ENCODE measurements around the gene TBXAS1. TPM values are rescaled to one million over a fixed set of nuclear protein-coding genes. Genes with fewer than 3 reads are reported as not detected.

The TBXAS1 gene
- 1 to 10 TPM in 5 of 6 donors, under 1 TPM in 1; 0.57 to 4.2 (median 2.5) TPM for polyA plus RNA-seq (ENCODE audit: low read depth in 6 of 6)

- peak within 1 kb of the TSS; percentile 35 to 78 (median 63) for H3K4me3 Mint-ChIP-seq
- H3K36me3 Mint-ChIP-seq: peaks cover 0 to 14% of the 10 kb centered on the region in 2 donors
- H3K27ac Mint-ChIP-seq: peak within 1 kb of the TSS; percentile 23 to 86 (median 74)
- H3K9me3 Mint-ChIP-seq: peaks cover 2 to 15% (median 9%) of the 10 kb centered on the region in 7 donors
- no peaks in the 10 kb centered on the region for H3K27me3 Mint-ChIP-seq
- DNase-seq (peak; percentile 45), ATAC-seq (ENCODE audit: low read depth in 2 of 2) (peak; percentile 83 to 88)
- H3K4me1 Mint-ChIP-seq: peaks cover 27 to 40% (median 34%) of the 10 kb centered on the region in 3 donors
Measured at GRCh38 chr7:139829025-139829774, at the start of gene TBXAS1. Gene TBXAS1, plus strand, starts transcription at chr7:139829264. Its CDS starts 127 bp downstream, at chr7:139829391.

GRCh38 chr7:139782932-139783331 lies 46.1 kb upstream of the TBXAS1 start:
- Mint-ChIP-seq H3K4me3 (no peak overlapping the region), H3K36me3 (no peaks in the 10 kb centered on the region), H3K27me3 (peaks cover 8 to 20% (median 20%) of the 10 kb centered on the region in 3 donors), H3K27ac (no peak overlapping the region), H3K9me3 (no peaks in the 10 kb centered on the region), H3K4me1 (peaks cover 9 to 17% (median 11%) of the 10 kb centered on the region in 3 donors)
- no peak for DNase-seq
- ATAC-seq (ENCODE audit: low read depth in 2 of 2): no peak

- Mint-ChIP-seq H3K4me1 (peaks cover under 1 to 9% (median 8%) of the 10 kb centered on the region in 3 donors), H3K27ac (no peak overlapping the region), H3K4me3 (no peak overlapping the region), H3K27me3 (peaks cover 8 to 20% (median 20%) of the 10 kb centered on the region in 3 donors), H3K9me3 (no peaks in the 10 kb centered on the region), H3K36me3 (no peaks in the 10 kb centered on the region)
- ATAC-seq (ENCODE audit: low read depth in 2 of 2) (no peak), DNase-seq (no peak)
Measured at GRCh38 chr7:139783647-139784385, 45.2 kb upstream of the TBXAS1 start.

- no peak overlapping the region for H3K4me3 Mint-ChIP-seq
- H3K4me1 Mint-ChIP-seq: peaks cover 0 to 4% (median 0%) of the 10 kb centered on the region in 3 donors
- ATAC-seq (ENCODE audit: low read depth in 2 of 2): no peak
Measured at GRCh38 chr7:139784648-139785047, 44.4 kb upstream of the TBXAS1 start.

GRCh38 chr7:139791316-139791715 lies 37.7 kb upstream of the TBXAS1 start:
- no peak overlapping the region for H3K4me3 Mint-ChIP-seq
- H3K9me3 Mint-ChIP-seq: peaks cover 2 to 7% (median 4%) of the 10 kb centered on the region in 7 donors
- H3K27me3 Mint-ChIP-seq: no peaks in the 10 kb centered on the region
- H3K27ac Mint-ChIP-seq: no peak overlapping the region
- H3K4me1 Mint-ChIP-seq: no peaks in the 10 kb centered on the region
- no peak for DNase-seq
- ATAC-seq (ENCODE audit: low read depth in 2 of 2): no peak
- peaks cover 0 to 7% of the 10 kb centered on the region in 2 donors for H3K36me3 Mint-ChIP-seq

More at GRCh38 chr7:139784648-139785047, 44.4 kb upstream of the TBXAS1 start:
- no peak for DNase-seq
- Mint-ChIP-seq H3K27me3 (peaks cover 8 to 14% (median 13%) of the 10 kb centered on the region in 3 donors), H3K36me3 (no peaks in the 10 kb centered on the region), H3K9me3 (no peaks in the 10 kb centered on the region), H3K27ac (no peak overlapping the region)

GRCh38 chr7:139797607-139798006 lies 31.5 kb upstream of the TBXAS1 start:
- no peak overlapping the region for H3K4me3 Mint-ChIP-seq
- peaks cover 5 to 9% (median 6%) of the 10 kb centered on the region in 3 donors for H3K27me3 Mint-ChIP-seq
- no peak for DNase-seq
- H3K36me3 Mint-ChIP-seq: peaks cover 0 to 11% of the 10 kb centered on the region in 2 donors
- H3K27ac Mint-ChIP-seq: peak overlapping the region in 1 of 6 donors; percentile 1
- ATAC-seq (ENCODE audit: low read depth in 2 of 2): no peak
- peaks cover 8 to 12% (median 9%) of the 10 kb centered on the region in 3 donors for H3K4me1 Mint-ChIP-seq
- H3K9me3 Mint-ChIP-seq: peaks cover 5 to 13% (median 6%) of the 10 kb centered on the region in 7 donors

GRCh38 chr7:139798221-139798620 lies 30.8 kb upstream of the TBXAS1 start:
- Mint-ChIP-seq H3K4me1 (peaks cover 8 to 12% (median 11%) of the 10 kb centered on the region in 3 donors), H3K9me3 (peaks cover 11 to 19% (median 13%) of the 10 kb centered on the region in 7 donors), H3K27me3 (peaks cover 6 to 9% (median 9%) of the 10 kb centered on the region in 3 donors), H3K4me3 (no peak overlapping the region), H3K27ac (peak overlapping the region in 3 of 6 donors; percentile 1 to 89 (median 78)), H3K36me3 (peaks cover 5 to 18% of the 10 kb centered on the region in 2 donors)
- ATAC-seq (ENCODE audit: low read depth in 2 of 2) (peak; percentile 48 to 49), DNase-seq (no peak)

- peaks cover 8 to 12% (median 11%) of the 10 kb centered on the region in 3 donors for H3K4me1 Mint-ChIP-seq
- peaks cover 5 to 20% of the 10 kb centered on the region in 2 donors for H3K36me3 Mint-ChIP-seq
- no peak overlapping the region for H3K27ac Mint-ChIP-seq
- no peak for ATAC-seq (ENCODE audit: low read depth in 2 of 2)
- peaks cover 6 to 9% (median 9%) of the 10 kb centered on the region in 3 donors for H3K27me3 Mint-ChIP-seq
- no peak overlapping the region for H3K4me3 Mint-ChIP-seq
- peaks cover 11 to 21% (median 13%) of the 10 kb centered on the region in 7 donors for H3K9me3 Mint-ChIP-seq
- no peak for DNase-seq
Measured at GRCh38 chr7:139798892-139799291, 30.2 kb upstream of the TBXAS1 start.

- Mint-ChIP-seq H3K9me3 (peaks cover 13 to 21% (median 15%) of the 10 kb centered on the region in 7 donors), H3K27ac (peak overlapping the region in 3 of 6 donors; percentile 6 to 49 (median 18)), H3K4me1 (peaks cover 8 to 12% (median 11%) of the 10 kb centered on the region in 3 donors), H3K27me3 (peaks cover 6 to 9% (median 9%) of the 10 kb centered on the region in 3 donors), H3K36me3 (peaks cover 5 to 24% of the 10 kb centered on the region in 2 donors), H3K4me3 (peak overlapping the region in 1 of 8 donors; percentile 12)
- ATAC-seq (ENCODE audit: low read depth in 2 of 2): no peak
- DNase-seq: no peak
Measured at GRCh38 chr7:139799586-139799985, 29.5 kb upstream of the TBXAS1 start.

- Mint-ChIP-seq H3K4me1 (peaks cover 0 to 7% (median 2%) of the 10 kb centered on the region in 3 donors), H3K9me3 (peaks cover 9 to 26% (median 16%) of the 10 kb centered on the region in 7 donors), H3K36me3 (peaks cover 5 to 30% of the 10 kb centered on the region in 2 donors), H3K27ac (no peak overlapping the region), H3K27me3 (peaks cover 4 to 26% (median 13%) of the 10 kb centered on the region in 3 donors), H3K4me3 (peak overlapping the region in 1 of 8 donors; percentile 18)
- ATAC-seq (ENCODE audit: low read depth in 2 of 2) (no peak), DNase-seq (no peak)
Measured at GRCh38 chr7:139804571-139804970, 24.5 kb upstream of the TBXAS1 start.

GRCh38 chr7:139807009-139807408 lies 22.1 kb upstream of the TBXAS1 start:
- ATAC-seq (ENCODE audit: low read depth in 2 of 2) (no peak), DNase-seq (no peak)
- Mint-ChIP-seq H3K27me3 (peaks cover 4 to 19% (median 10%) of the 10 kb centered on the region in 3 donors), H3K9me3 (peaks cover 8 to 26% (median 16%) of the 10 kb centered on the region in 7 donors), H3K4me3 (no peak overlapping the region), H3K4me1 (peaks cover 0 to 7% (median 0%) of the 10 kb centered on the region in 3 donors), H3K27ac (peak overlapping the region in 3 of 6 donors; percentile 60 to 86 (median 77)), H3K36me3 (peaks cover 5 to 30% of the 10 kb centered on the region in 2 donors)

- peak overlapping the region in 1 of 6 donors; percentile 15 for H3K27ac Mint-ChIP-seq
- no peak for DNase-seq
- H3K4me3 Mint-ChIP-seq: no peak overlapping the region
- ATAC-seq (ENCODE audit: low read depth in 2 of 2): no peak
- H3K27me3 Mint-ChIP-seq: peaks cover 4 to 19% (median 4%) of the 10 kb centered on the region in 3 donors
- H3K9me3 Mint-ChIP-seq: peaks cover 0 to 16% (median 4%) of the 10 kb centered on the region in 7 donors
- H3K4me1 Mint-ChIP-seq: peaks cover 0 to 2% (median 0%) of the 10 kb centered on the region in 3 donors
- peaks cover 0 to 17% of the 10 kb centered on the region in 2 donors for H3K36me3 Mint-ChIP-seq
Measured at GRCh38 chr7:139808427-139808826, 20.6 kb upstream of the TBXAS1 start.

All from naive B cell (primary cell).